H9 (cell line): Measurements from ENCODE around the gene NLN. TPM values are rescaled to one million over a fixed set of nuclear protein-coding genes. Genes with fewer than 3 reads are reported as not detected.
"Not testable (repeated sequence)": the region's sequence is repeated elsewhere in the genome, so short reads cannot be mapped to it uniquely, and the experiment has no call there.

ENCODE experiments used
- DNase-seq: peaks from one replicate; pipeline ENCODE4 v3.0.0-alpha.2; 2017
- H2AFZ ChIP-seq: one replicate; pipeline ENCODE4 v1.6.1; 2013; ENCODE audit warnings: mild to moderate bottlenecking, low read length, control low read depth, moderate library complexity
- H2AK5ac ChIP-seq: 2 replicates; pipeline ENCODE4 v1.6.1; 2013; ENCODE audit warnings: low read length, control low read depth, mixed read lengths; ENCODE audit not compliant: insufficient read length
- H2BK120ac ChIP-seq: one replicate; pipeline ENCODE4 v1.6.1; 2013; ENCODE audit warnings: low read depth, mild to moderate bottlenecking, low read length, control low read depth, inconsistent platforms; ENCODE audit not compliant: poor library complexity, severe bottlenecking
- H2BK12ac ChIP-seq: 2 replicates; pipeline ENCODE4 v1.6.1; 2013; ENCODE audit warnings: low read length, control low read depth, mixed read lengths, low read depth; ENCODE audit not compliant: insufficient read length
- H2BK15ac ChIP-seq: 2 replicates; pipeline ENCODE4 v1.6.1; 2013; ENCODE audit warnings: low read depth, low read length, control low read depth
- H2BK20ac ChIP-seq: one replicate; pipeline ENCODE4 v1.6.1; 2013; ENCODE audit warnings: low read depth, mild to moderate bottlenecking, low read length, control low read depth, inconsistent platforms; ENCODE audit not compliant: poor library complexity, severe bottlenecking
- H2BK5ac ChIP-seq: 2 replicates; pipeline ENCODE4 v1.6.1; 2013; ENCODE audit warnings: low read length, control low read depth, mixed read lengths; ENCODE audit not compliant: insufficient read length
- H3K14ac ChIP-seq: 2 replicates; pipeline ENCODE4 v1.6.1; 2013; ENCODE audit warnings: low read length, control low read depth; ENCODE audit not compliant: insufficient read depth
- H3K18ac ChIP-seq: 2 replicates; pipeline ENCODE4 v1.6.1; 2013; ENCODE audit warnings: low read depth, mild to moderate bottlenecking, mixed read lengths, low read length, control low read depth; ENCODE audit not compliant: insufficient read length
- H3K23ac ChIP-seq: 2 replicates; pipeline ENCODE4 v1.6.1; 2013; ENCODE audit warnings: low read length, control low read depth, mixed read lengths, low read depth; ENCODE audit not compliant: insufficient read length
- H3K23me2 ChIP-seq: 2 replicates; pipeline ENCODE4 v1.6.1; 2013; ENCODE audit warnings: low read depth, mild to moderate bottlenecking, mixed read lengths, low read length, control low read depth; ENCODE audit not compliant: insufficient read length, poor library complexity, severe bottlenecking
- H3K27ac ChIP-seq: 2 replicates; pipeline ENCODE4 v1.5.1; 2013; ENCODE audit warnings: low read length, control low read depth, mixed read lengths, low read depth; ENCODE audit not compliant: insufficient read length
- H3K27me3 ChIP-seq: 2 replicates; pipeline ENCODE4 v1.6.1; 2013; ENCODE audit warnings: low read length, control low read depth, inconsistent platforms; ENCODE audit not compliant: insufficient read depth
- H3K4ac ChIP-seq: 2 replicates; pipeline ENCODE4 v1.6.1; 2013; ENCODE audit warnings: low read depth, mild to moderate bottlenecking, control low read depth, inconsistent platforms, low read length, moderate library complexity
- H3K4me1 ChIP-seq: 2 replicates; pipeline ENCODE4 v1.6.1; 2013; ENCODE audit warnings: low read length, control low read depth, inconsistent platforms; ENCODE audit not compliant: insufficient read depth
- H3K4me2 ChIP-seq: 2 replicates; pipeline ENCODE4 v1.6.1; 2013; ENCODE audit warnings: low read length, control low read depth, mixed read lengths; ENCODE audit not compliant: insufficient read length, insufficient read depth
- H3K56ac ChIP-seq: 2 replicates; pipeline ENCODE4 v1.6.1; 2013; ENCODE audit warnings: low read depth, mild to moderate bottlenecking, mixed read lengths, low read length, control low read depth; ENCODE audit not compliant: insufficient read length
- H3K79me1 ChIP-seq: 2 replicates; pipeline ENCODE4 v1.6.1; 2013; ENCODE audit warnings: low read depth, mild to moderate bottlenecking, moderate library complexity, low read length, control low read depth, inconsistent platforms; ENCODE audit not compliant: insufficient read depth, poor library complexity, severe bottlenecking
- H3K79me2 ChIP-seq: 2 replicates; pipeline ENCODE4 v1.6.1; 2013; ENCODE audit warnings: low read length, control low read depth, inconsistent platforms; ENCODE audit not compliant: insufficient read depth
- H3K9ac ChIP-seq: 2 replicates; pipeline ENCODE4 v1.6.1; 2013; ENCODE audit warnings: low read length, control low read depth, mixed read lengths; ENCODE audit not compliant: insufficient read length; ENCODE audit errors: extremely low read depth
- H3K9me3 ChIP-seq: one replicate; pipeline ENCODE4 v1.6.1; 2013; ENCODE audit warnings: low read depth, low read length, inconsistent platforms; ENCODE audit not compliant: control insufficient read depth
- H3T11ph ChIP-seq: one replicate; pipeline ENCODE4 v1.6.1; 2013; ENCODE audit warnings: mild to moderate bottlenecking, low read length, control low read depth, inconsistent platforms
- H4K20me1 ChIP-seq: one replicate; pipeline ENCODE4 v1.6.1; 2013; ENCODE audit not compliant: control insufficient read depth, insufficient read length, insufficient read depth
- H4K5ac ChIP-seq: 2 replicates; pipeline ENCODE4 v1.6.1; 2013; ENCODE audit warnings: low read depth, mild to moderate bottlenecking, mixed read lengths, low read length, control low read depth; ENCODE audit not compliant: insufficient read length
- H4K8ac ChIP-seq: replicated peaks from 2 replicates; pipeline ENCODE4 v1.6.1; 2013; ENCODE audit warnings: low read length, control low read depth, mixed read lengths, low read depth; ENCODE audit not compliant: insufficient read length
- H4K91ac ChIP-seq: 2 replicates; pipeline ENCODE4 v1.6.1; 2013; ENCODE audit warnings: low read depth, mild to moderate bottlenecking, moderate library complexity, mixed read lengths, low read length, control low read depth; ENCODE audit not compliant: insufficient read length
- H3K27ac Mint-ChIP-seq, 3 experiments: 2 replicates in 2 of 3; 3 replicates in 1 of 3; pipeline ENCODE4 v1.8.0; 2020 to 2021; ENCODE audit warnings: mixed read lengths in 3 of 3, mild to moderate bottlenecking in 1 of 3, moderate library complexity in 1 of 3
- H3K27me3 Mint-ChIP-seq: 2 replicates; pipeline ENCODE4 v1.8.0; 2021; ENCODE audit warnings: low read depth, mild to moderate bottlenecking, moderate library complexity, mixed read lengths
- H3K36me3 Mint-ChIP-seq, 3 experiments: 2 replicates in 2 of 3; 3 replicates in 1 of 3; pipeline ENCODE4 v1.8.0; 2020 to 2021; ENCODE audit warnings: low read depth in 3 of 3, mixed read lengths in 3 of 3; ENCODE audit not compliant: insufficient read depth in 1 of 3
- H3K4me1 Mint-ChIP-seq, 2 experiments: 2 replicates each; pipeline ENCODE4 v1.8.0; 2020; ENCODE audit warnings: mixed read lengths in 2 of 2
- H3K4me3 Mint-ChIP-seq, 2 experiments: 2 replicates in 1 of 2; 3 replicates in 1 of 2; pipeline ENCODE4 v1.8.0; 2020 to 2021; ENCODE audit warnings: mild to moderate bottlenecking in 2 of 2, mixed read lengths in 2 of 2, moderate library complexity in 1 of 2
- H3K9me3 Mint-ChIP-seq, 2 experiments: 2 replicates in 1 of 2; 3 replicates in 1 of 2; pipeline ENCODE4 v1.8.0; 2020; ENCODE audit warnings: mild to moderate bottlenecking in 2 of 2, mixed read lengths in 2 of 2, moderate library complexity in 1 of 2
- WGBS: extraction: QIAGEN DNeasy Blood & Tissue Kit; methylation state at CpG from one replicate; pipeline ENCODE4 v1.1.7; 2013; ENCODE audit warnings: missing lambda C conversion rate, low lambda C conversion rate, mixed read lengths; ENCODE audit not compliant: insufficient read length; ENCODE audit errors: extremely low coverage; 5-methylcytosine and 5-hydroxymethylcytosine counted together
- total RNA-seq: library from RNA; stranded (reverse); gene quantifications from 2 replicates; pipeline ENCODE4 v1.2.1, GENCODE V29; 2021

NLN gene
- total RNA-seq, 1 experiment from 2014 or later = 137 TPM

DNA sequence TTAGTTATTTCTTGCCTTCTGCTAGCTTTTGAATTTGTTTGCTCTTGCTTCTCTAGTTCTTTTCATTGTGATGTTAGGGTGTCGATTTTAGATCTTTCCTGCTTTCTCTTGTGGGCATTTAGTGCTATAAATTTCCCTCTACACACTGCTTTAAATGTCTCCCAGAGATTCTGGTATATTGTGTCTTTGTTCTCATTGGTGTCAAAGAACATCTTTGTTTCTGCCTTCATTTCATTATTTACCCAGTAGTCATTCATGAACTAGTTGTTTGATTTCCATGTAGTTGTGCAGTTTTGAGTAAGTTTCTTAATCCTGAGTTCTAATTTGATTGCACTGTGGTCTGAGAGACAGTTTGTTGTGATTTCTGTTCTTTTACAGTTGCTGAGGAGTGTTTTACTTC, 127.9 kb downstream of the NLN start:
- not testable (repeated sequence) for H3K4me1 ChIP-seq, H3K79me2 ChIP-seq, H3K9me3 Mint-ChIP-seq, H3K9me3 ChIP-seq, H3K18ac ChIP-seq, H3K36me3 Mint-ChIP-seq, H2BK20ac ChIP-seq, H3K23ac ChIP-seq, H3K4me3 Mint-ChIP-seq, H2AFZ ChIP-seq, DNase-seq, H3K79me1 ChIP-seq, H2BK12ac ChIP-seq, H4K91ac ChIP-seq, H4K5ac ChIP-seq, H3K4ac ChIP-seq, H3T11ph ChIP-seq, H3K23me2 ChIP-seq, H3K27ac Mint-ChIP-seq, H3K27ac ChIP-seq, H4K8ac ChIP-seq, H3K27me3 ChIP-seq, H4K20me1 ChIP-seq, H3K9ac ChIP-seq, H3K4me1 Mint-ChIP-seq, H2BK5ac ChIP-seq, H3K27me3 Mint-ChIP-seq, H3K56ac ChIP-seq, H2AK5ac ChIP-seq, H2BK120ac ChIP-seq, H3K14ac ChIP-seq, H2BK15ac ChIP-seq, H3K4me2 ChIP-seq
- WGBS = no CpG with 5 or more reads among the region's 1 CpG
